Kidney capillary endothelial cell (primary cell): Measurements from ENCODE around the gene WNK1.
"Not testable (repeated sequence)": the region's sequence is repeated elsewhere in the genome, so short reads cannot be mapped to it uniquely, and the experiment has no call there.

Experiments used
- DNase-seq: peaks from one replicate; pipeline ENCODE4 v3.0.0-alpha.2; 2018; ENCODE audit warnings: low spot score

Gene WNK1

DNA sequence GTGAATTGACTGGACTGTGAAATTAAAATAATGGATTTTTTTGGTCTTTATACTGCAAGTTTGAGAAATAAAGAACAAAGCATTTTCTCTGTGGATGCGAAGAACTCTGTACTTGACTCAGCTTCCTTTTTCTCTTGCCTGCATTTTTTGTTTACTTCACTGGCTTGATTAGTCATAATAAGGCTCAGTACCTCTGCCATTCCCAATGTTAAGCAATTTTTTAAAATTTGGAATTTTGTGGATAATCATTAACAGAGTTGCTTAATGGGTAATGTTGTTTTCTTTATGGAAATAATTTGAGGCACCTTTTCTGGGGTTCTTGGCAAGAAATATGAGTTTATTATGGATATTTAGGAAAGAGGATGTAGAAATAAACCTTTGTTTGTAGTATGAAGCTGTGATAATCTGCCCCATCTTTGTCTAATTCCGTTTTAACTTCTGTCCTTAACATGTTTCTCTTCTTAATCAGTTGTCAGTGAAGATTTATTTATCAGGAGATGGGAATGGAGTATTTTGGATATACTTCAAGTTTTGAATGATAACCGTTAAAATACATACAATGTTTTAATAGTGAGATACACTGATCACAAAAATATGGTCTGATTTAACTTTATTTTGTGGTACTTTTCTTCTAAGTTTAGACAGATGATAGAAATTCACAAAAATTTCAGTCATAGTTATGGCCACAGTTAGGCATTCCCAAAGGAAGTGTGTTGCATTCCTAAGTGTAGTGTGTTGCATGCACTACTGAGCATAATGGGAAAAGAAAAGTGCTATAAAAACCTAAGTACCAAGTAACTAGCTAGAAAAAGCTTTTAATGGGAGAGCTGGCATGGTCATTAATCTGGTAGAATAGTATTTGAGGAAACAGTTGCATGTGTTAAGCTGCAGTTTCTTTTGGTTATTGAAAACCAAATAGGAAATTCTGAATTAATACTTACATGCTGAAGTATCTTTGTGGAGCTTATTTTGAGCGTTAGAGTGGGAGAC lies 27.7 kb downstream of the WNK1 start:
- peak; percentile 74 for DNase-seq

DNA sequence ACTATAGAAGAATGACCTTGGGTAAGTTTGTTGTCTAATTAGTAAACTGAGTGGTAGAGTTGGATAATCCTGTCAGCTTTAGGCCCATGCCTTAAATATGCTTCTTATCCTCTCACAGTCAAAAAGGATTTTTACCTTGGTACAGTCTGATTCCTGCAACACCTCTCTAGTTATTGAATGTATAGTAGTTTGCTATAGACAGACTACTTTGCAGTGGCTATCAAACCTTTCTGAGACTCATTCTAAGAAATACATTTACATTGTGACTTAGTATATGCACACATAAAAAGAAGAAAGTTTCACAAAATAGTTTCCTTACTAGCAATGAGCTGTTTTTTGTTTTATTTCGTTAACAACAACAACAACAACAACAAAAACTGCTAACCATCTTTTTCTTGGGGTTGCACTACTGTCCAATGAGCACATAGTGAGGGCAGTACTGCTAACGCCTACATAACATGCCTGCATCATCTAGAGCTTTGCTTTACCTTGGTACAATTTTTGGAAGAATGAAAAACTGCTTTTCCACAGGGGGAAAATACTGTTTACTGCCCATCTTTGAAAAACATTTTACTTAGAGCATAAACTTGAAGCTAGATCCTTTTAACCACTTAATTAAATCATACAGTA lies 28.5 kb downstream of the WNK1 start:
- no peak for DNase-seq

DNA sequence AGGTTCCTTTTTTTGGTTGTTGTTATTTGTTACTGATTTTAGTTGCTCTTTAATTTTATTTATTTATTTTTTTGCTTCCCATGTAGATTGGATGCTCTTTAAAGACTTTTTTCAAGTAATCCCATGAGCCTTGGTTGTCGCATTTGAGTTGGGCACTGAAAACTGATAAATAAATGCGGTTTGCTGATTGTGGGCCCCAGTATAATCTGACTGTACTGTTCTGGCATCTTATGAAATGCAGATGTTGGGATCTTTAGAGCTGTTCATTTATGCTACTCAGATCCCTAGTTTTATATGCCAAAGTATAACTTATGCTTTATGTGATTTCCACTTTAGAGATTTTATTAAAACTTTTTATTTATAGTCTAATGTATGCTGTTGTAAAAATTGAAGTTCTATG lies 33.3 kb downstream of the WNK1 start:
- no peak for DNase-seq

DNA sequence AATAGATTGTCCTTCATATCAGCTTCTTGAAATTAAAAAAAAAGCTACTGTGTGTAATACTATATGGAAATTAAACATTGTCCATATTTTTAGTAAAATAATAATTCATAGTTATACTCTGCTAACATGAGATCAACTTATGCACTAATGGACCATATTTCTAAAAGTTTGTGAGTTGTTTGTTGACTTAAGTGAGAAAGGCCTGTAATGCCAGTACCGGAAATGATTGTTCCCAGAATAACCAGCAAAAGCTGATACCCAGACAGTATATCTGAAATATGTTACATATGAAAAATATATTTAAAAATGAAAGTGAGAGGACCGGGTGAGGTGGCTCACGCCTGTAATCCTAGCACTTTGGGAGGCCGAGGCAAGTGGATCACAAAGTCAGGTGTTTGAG lies 35.9 kb downstream of the WNK1 start:
- DNase-seq: no peak

DNA sequence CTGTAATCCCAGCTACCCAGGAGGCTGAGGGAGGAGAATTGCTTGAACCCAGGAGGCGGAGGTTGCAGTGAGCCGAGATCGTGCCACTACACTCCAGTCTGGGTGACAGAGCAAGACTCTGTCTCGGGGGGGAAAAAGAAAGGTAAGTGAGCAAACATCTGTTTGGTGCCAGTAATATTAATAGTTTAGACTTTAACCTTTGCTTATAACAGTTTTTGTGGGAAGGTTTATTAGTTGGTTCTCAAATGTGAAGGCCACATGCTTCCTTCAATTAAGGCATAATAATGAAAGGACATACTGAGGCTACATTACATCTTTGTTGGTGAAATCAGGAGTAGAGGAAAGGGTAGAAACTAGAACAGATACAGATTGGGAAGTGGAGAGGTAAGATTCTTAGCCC lies 36.4 kb downstream of the WNK1 start:
- DNase-seq: not testable (repeated sequence)

DNA sequence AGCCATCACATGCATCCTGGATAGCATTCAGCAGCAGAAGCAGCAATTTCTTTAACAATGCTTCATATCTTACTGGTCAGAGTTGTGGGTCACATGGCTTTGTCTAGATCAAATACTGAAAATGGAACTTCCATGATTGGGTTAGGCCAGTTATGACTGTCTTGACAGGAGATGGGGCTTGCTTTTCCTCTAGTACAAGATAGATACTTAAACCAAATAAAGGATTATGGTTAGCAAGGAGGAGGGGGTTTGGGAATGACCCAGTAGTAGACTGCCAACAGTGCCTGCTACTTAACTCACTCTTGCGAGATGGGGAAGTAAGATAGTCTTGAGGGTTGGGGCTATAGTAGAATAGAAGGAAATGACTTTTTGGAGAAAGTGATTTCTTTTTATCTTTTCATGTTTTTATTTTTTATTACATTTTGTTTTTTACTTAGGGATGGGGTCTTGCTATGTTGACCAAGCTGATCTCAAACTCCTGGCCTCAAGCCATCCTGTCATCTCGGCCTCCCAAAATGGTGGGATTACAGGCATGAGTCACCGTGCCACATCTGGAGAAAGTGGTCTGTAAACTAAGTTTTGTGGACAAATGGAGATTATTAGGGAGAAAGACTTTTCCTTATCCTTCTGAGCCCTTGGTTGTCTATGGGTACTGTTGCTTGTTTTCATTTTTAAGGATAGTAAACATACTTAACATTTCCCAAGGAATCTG lies 37.6 kb downstream of the WNK1 start:
- DNase-seq: no peak

DNA sequence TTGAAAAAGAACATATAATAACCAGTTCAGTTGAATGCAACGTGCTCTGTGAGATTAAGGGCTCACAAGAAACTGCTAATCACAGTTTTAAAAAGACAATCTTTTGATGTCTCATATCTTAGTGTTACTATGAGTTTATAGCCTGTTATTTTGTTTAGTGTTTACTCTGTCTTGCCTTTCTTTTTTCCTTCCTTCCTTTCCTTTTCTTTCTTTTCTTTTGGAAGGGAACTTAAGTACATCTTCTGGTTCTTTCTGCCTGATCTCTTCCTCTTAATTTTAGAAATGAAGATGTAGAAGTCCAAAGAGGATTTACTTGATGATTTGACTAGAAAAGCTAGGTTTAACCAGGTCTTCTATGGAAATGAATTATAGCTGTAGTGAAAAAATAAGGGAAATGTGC lies 38.2 kb downstream of the WNK1 start:
- DNase-seq: no peak

DNA sequence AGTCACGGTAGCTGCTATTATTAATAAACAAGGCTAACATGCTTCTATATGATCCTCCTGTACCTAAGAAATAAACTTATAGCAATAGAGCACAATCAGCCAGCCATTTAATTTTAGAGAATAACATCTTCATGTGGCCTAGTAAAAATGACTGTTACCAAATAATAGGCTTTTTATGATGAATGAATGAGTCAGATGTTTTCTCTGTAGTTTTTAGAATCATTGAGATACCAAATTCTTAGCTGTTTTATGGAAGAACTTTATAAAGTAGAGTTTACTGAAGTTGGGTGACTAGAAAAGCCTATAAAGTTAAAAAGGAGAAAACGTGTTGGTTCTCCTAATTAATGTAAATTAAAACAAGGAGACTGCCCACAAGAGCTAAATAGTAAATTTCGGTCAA lies 40.7 kb downstream of the WNK1 start:
- DNase-seq: no peak

DNA sequence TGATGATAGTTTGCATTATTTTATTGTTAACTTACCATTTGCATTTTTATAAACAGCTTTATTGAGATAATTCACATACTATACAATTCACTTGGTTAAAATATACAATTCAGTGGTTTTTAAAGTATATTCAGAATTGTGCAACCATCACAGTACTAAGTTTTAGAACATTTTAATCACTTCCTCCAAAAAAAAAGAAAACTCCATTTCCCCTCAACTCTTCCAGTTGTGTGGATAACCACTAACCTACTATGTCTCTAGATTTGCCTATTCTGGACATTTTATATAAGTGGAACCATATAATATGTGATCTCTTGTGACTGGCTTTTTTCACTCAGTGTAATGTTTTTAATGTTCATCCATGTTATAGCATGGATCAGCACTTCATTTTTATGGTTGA lies 41.3 kb downstream of the WNK1 start:
- no peak for DNase-seq

DNA sequence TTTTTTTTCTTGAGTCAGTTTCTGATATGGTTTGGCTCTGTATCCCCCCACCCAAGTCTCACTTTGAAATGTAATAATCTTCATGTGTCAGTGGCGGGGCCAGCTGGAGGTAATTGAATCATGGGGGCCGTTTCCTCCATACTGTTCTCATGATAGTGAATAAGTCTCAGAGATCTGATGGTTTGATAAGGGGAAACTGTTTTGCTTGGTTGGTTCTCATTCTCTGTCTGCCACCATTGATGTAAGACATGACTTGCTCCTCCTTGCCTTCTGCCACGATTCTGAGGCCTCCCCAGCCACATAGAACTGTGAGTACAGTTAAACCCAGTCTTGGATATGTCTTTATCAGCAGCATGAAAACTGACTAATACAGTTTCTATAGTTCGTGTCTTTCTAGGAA lies 42.9 kb downstream of the WNK1 start:
- DNase-seq: no peak

DNA sequence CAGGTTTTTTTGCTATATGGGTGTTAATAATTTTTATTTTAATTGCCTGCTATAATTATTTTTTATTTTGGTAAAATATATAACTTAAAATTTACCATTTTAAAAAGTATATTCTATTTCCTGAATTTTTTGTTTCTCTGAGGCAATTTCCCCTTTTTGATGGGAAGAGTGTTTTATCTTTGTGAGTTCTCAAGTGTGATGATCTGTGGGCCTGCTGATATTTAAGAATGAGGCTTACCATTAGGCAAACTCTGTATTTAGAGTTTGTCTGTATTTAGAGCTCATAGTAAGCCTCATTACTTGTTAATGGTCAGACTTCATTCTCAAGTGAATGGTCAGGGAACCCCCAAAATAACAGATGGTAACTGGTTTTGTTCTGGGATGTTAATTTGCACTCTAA lies 48.0 kb downstream of the WNK1 start:
- no peak for DNase-seq

DNA sequence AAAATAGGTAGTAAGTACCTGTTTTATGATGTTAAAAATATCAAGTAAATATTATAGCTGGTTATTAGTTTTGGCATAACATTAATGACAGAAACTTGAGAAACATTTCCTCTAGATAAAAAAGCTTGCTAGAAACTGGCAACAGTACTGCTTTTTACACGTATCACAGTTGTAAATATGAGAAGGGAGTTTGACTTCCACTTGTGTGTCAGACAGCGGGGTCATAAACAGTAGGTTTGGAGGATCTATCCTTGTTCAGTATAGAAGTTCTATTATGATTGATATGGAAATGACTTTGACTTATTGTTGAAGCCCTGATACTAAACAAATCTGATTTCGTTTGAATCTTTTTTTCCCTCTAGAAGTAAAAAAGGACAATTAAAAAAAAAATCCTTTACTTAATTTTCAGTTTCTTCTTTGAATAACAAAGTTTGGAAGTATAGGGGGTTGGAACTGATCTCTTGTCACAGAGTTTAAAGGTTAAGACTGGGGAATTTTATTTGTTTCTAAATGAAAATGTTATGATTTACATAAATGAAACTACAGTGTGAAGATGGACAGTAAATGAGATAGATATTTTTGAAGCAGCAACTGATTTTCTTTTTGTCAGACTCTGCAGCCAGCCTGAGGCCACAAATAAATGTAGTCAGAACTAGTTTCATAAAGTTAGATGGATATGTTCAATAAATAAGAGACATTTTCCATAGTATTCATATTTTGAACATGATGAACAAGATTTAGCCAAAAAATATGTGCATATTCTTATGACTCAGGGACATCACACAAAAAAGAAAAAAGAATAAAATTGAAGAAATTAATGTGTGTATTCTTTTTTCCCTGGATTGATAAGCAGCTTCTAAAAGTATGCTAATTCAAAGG lies 50.1 kb downstream of the WNK1 start:
- no peak for DNase-seq

DNA sequence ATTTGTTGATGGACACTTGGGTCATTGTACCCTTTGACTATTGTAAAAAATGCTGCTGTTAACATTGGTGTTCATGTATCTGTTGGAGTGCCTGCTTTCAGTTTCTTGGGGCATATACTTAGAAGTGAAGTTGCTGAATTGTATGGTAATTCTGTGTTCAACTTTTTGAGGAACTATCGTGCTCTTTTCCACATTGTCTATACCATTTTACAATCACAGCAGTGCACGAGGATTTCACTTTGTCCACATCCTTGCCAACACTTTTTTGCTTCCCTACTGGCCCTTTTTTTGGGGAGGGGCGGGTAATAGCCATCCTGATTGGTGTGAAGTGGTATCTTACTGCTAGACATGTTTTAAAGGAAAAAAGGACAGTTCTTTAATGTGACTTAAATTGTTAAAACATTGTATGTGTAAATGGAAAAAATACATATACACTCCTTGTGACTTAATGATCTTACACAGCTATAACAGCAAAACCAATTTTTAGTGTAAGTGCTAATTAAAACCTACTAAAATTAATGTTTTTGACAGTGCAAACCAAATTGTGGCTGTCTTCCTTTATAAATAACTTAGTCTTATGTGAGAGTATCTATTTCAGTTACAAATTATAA lies 52.7 kb downstream of the WNK1 start:
- no peak for DNase-seq

DNA sequence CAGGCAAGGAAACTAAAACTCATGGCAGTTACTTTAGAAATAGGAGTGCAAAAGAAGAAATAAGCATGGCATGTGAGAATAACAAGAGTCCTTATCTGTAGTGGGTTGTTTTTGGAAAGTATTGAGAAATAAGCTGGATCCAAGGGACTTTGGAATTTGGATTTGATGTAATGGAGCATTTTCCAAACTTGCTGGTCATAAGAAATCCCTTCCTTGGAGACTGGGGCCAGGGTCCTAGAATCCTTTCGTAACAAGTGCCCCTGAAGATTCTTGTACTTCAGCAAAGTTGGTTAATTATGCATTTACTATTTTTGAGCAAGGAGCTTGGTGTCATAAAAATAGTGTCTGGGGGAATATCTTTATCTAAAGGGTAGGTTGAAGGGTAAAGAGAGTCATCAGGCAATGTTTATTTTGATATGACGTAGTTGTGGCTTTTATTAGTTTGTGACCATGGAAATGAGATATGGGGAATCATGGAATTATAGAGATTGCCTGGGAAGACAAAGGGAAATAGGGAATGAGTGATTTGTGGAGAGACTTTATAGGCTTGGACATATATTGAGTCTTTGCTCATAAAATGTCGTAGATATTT lies 53.9 kb downstream of the WNK1 start:
- no peak for DNase-seq

DNA sequence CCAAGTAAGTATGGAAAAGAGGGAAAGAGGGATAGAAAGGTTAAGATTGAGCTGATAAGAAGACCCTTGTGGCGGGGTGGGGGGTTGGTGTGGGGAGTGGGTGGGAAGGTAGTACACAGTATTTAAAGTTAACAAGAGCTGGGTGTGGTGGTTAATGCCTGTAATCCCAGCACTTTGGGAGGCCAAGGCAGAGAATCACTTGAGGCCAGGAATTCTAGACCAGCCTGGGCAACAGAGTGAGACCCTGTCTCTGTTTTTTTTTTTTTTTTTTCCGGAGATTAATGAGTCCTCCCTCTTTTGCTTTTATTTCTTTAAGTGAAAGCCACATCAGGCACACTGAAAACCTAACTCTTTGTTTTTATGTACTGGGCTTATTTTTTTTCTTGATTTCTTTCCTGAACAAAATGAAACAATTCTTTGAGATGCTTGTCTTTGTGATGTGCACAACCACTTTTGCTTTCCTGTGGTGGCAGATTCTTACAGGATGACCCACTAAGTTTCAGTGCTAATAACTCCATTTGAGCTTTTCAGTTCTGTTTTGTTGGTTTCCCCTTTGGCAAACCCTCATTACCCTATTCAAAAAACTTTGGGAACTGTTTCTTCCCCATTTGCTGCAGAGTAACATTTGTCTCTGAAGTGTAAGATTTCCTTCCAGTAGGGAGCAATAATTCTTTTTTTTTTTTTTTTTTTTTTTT lies 54.8 kb downstream of the WNK1 start:
- DNase-seq: no peak

DNA sequence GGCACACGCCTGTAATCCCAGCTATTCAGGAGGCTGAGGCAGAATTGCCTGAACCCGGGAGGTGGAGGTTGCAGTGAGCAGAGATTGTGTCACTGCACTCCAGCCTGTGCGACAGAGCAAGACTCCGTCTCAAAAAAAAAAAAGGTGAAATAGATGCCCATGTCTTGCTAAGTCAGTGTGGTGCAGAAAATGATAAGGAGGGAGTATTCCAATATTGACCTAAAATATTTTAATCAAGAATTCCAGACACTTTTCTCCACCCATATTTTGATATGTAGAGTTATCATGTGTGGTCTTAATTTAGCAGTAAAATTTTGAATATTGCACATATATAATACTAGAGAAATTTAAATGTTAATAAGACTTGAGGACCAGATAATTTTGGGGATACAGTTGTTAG lies 57.7 kb downstream of the WNK1 start:
- DNase-seq: no peak

DNA sequence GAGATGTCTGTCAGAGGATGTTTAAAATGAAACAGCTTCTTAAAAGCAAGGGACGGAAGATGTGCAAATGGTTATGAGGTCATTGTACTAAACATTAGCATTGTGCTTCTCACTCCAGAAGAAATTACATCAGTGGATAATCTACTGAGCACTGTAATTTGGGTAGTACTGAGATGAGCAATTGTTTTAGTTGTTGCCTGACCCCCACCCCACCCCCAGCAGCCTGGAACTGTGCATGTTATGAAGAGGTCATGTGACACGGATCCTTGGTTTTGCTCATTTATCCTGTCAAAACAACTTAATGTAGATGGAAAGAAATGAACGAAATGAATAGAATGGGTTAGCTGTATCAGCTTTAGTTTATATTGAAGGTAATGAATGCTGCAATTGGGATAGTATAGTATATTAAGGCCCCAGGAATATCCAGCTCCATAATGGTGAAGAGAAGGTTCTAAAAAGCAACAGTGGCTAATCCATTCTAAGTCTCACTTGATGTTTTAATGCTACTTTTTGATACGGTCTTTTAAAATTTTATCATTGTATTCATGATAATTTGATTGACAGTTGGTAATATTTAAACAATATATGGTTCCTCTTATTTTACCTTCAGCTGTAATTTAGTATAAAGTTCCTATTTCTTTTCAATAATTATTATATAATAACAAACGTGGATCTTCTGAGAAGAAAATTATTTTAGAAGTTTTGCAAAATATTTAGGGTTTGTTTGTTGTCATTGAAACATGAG lies 58.5 kb downstream of the WNK1 start:
- DNase-seq: no peak

DNA sequence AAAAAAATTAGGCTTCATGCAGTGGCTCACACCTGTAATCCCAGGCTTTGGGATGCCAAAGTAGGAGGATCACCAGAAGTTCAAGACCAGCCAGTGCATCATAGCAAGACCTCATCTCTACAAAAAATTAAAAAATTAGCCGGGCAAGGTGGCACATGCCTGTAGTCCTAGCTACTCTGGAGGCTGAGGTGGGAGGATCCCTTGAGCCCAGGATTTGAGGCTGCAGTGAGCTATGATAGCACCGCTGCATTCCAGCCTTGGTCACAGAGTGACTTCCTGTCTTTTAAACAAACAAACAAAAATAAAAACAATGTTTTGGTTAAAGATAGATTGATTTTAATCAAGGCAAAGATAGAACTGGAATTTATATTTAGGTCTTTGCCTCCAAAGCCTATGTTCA lies 60.6 kb downstream of the WNK1 start:
- no peak for DNase-seq

DNA sequence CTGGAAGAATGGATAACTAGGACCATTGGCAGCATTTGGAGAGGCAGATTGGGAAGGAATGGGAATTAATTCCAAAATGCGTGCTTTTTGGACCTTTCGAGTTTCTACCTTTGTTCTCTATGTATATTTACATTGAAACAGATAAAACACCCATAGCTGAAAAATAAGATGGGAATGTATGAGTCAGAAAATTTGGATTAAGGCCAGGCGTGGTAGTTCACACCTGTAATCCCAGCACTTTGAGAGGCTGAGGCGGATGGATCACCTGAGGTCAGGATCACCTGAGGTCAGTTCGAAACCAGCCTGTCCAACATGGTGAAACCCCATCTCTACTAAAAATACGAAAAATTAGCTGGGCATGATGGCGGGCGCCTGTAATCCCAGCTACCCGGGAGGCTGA lies 65.1 kb downstream of the WNK1 start:
- DNase-seq: not testable (repeated sequence)
